ENCODE results near the gene NCKAP5.

DNA sequence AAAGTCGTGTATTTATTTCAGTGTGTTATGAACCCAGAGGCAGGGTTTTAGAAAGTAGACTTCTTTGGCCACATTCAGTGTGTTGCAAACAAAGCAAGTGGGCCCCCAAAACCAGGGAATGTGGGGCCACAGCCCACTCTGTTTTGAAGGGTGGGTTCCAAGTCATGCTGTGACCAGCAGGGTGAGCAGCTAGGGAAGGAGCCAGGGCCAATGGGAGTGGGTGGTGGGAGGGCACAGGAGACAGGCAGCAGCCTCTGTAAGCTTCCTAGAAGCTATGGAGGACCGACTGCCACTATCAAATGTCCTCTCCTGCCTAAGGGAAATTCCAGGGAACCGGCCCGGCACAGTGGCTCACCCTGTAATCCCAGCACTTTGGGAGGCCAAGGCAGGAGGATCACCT lies 847.9 kb downstream of the NCKAP5 start:
- TF ChIP-seq, protein P1, sequence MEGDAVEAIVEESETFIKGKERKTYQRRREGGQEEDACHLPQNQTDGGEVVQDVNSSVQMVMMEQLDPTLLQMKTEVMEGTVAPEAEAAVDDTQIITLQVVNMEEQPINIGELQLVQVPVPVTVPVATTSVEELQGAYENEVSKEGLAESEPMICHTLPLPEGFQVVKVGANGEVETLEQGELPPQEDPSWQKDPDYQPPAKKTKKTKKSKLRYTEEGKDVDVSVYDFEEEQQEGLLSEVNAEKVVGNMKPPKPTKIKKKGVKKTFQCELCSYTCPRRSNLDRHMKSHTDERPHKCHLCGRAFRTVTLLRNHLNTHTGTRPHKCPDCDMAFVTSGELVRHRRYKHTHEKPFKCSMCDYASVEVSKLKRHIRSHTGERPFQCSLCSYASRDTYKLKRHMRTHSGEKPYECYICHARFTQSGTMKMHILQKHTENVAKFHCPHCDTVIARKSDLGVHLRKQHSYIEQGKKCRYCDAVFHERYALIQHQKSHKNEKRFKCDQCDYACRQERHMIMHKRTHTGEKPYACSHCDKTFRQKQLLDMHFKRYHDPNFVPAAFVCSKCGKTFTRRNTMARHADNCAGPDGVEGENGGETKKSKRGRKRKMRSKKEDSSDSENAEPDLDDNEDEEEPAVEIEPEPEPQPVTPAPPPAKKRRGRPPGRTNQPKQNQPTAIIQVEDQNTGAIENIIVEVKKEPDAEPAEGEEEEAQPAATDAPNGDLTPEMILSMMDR (conservative IDR thresholded peaks at IDR 0.05), result no peak
- no peak for TF ChIP-seq EZH2 (IDR thresholded peaks at IDR 0.05; ENCODE audit: low read depth)
